Liver (tissue), 9 donors: ENCODE measurements around the gene XPO5. TPM values are rescaled to one million over a fixed set of nuclear protein-coding genes. Genes with fewer than 3 reads are reported as not detected.

Experiments
- DNase-seq: peaks from one replicate; pipeline ENCODE4 v3.0.0-alpha.2; 2017; ENCODE audit warnings: low spot score
- H3K27ac ChIP-seq, 2 donors: one replicate each; pipeline ENCODE4 v1.7.0; 2013; ENCODE audit warnings: inconsistent platforms in 2 of 2, low read length in 2 of 2, control low read depth in 1 of 2, low read depth in 1 of 2, mild to moderate bottlenecking in 1 of 2
- H3K27me3 ChIP-seq, 4 donors: one replicate each; pipeline versions ENCODE4 v1.6.1 to v1.7.0; 2013; ENCODE audit warnings: low read length in 3 of 4, inconsistent platforms in 1 of 4, mild to moderate bottlenecking in 1 of 4, moderate library complexity in 1 of 4; ENCODE audit not compliant: control insufficient read depth in 4 of 4, insufficient read depth in 4 of 4
- H3K36me3 ChIP-seq, 4 donors: one replicate each; pipeline versions ENCODE4 v1.6.1 to v1.7.0; 2013; ENCODE audit warnings: low read length in 3 of 4, mild to moderate bottlenecking in 3 of 4, low read depth in 1 of 4, moderate library complexity in 1 of 4; ENCODE audit not compliant: control insufficient read depth in 4 of 4, insufficient read depth in 3 of 4
- H3K4me1 ChIP-seq, 4 donors: one replicate each; pipeline versions ENCODE4 v1.6.1 to v1.7.0; 2013; ENCODE audit warnings: low read length in 3 of 4, mild to moderate bottlenecking in 3 of 4, moderate library complexity in 1 of 4; ENCODE audit not compliant: control insufficient read depth in 4 of 4, insufficient read depth in 4 of 4
- H3K4me3 ChIP-seq, 3 donors: one replicate each; pipeline versions ENCODE4 v1.6.1 to v1.7.0; 2013; ENCODE audit warnings: low read length in 3 of 3, control low read depth in 1 of 3, low read depth in 1 of 3, mild to moderate bottlenecking in 1 of 3
- H3K9ac ChIP-seq, 2 donors: one replicate each; pipeline ENCODE4 v1.7.0; 2013; ENCODE audit warnings: low read length in 2 of 2, mild to moderate bottlenecking in 2 of 2, moderate library complexity in 2 of 2, control low read depth in 1 of 2, low read depth in 1 of 2
- H3K9me3 ChIP-seq, 4 donors: one replicate each; pipeline versions ENCODE4 v1.6.1 to v1.7.0; 2013; ENCODE audit warnings: low read length in 3 of 4; ENCODE audit not compliant: control insufficient read depth in 4 of 4
- FOXA1 ChIP-seq: IDR thresholded peaks from 2 replicates; pipeline ENCODE4 v1.6.1; 2016; ENCODE audit warnings: antibody characterized with exemption
- FOXA2 ChIP-seq: IDR thresholded peaks from 2 replicates; pipeline ENCODE4 v1.6.1; 2016; ENCODE audit warnings: antibody characterized with exemption
- GABPA ChIP-seq, 2 donors: IDR thresholded peaks in 1 of 2; conservative IDR thresholded peaks in 1 of 2; 2 replicates each; pipeline ENCODE4 v1.6.1; 2016; ENCODE audit warnings: antibody characterized with exemption in 2 of 2, mild to moderate bottlenecking in 1 of 2, moderate library complexity in 1 of 2
- HNF4A ChIP-seq, 2 donors: conservative IDR thresholded peaks; 2 replicates each; pipeline ENCODE4 v1.6.1; 2016; ENCODE audit warnings: antibody characterized with exemption in 2 of 2, mild to moderate bottlenecking in 2 of 2
- JUND ChIP-seq, 2 donors: IDR thresholded peaks; 2 replicates each; pipeline ENCODE4 v1.6.1; 2016; ENCODE audit warnings: antibody characterized with exemption in 2 of 2
- NR2F2 ChIP-seq: IDR thresholded peaks from 2 replicates; pipeline ENCODE4 v1.6.1; 2016; ENCODE audit warnings: antibody characterized with exemption
- RAD21 ChIP-seq, 2 donors: IDR thresholded peaks; 2 replicates each; pipeline ENCODE4 v1.6.1; 2016; ENCODE audit warnings: antibody characterized with exemption in 2 of 2, mild to moderate bottlenecking in 2 of 2
- SP1 ChIP-seq: IDR thresholded peaks from 2 replicates; pipeline ENCODE4 v1.6.1; 2018; ENCODE audit warnings: antibody characterized with exemption, mild to moderate bottlenecking
- TAF1 ChIP-seq: conservative IDR thresholded peaks from 2 replicates; pipeline ENCODE4 v1.6.1; 2016; ENCODE audit warnings: antibody characterized with exemption, mild to moderate bottlenecking
- WGBS: extraction: QIAGEN DNeasy Blood & Tissue Kit; methylation state at CpG from one replicate; pipeline ENCODE4 v1.1.7; 2013; 5-methylcytosine and 5-hydroxymethylcytosine counted together
- polyA plus RNA-seq, 2 donors: library from polyadenylated mRNA; stranded (reverse) in 1 of 2; unstranded in 1 of 2; fragments of 200-250 nt in 1 of 2; fragments of >200 nt in 1 of 2; fragmentation: Nextera tagmentation in 1 of 2; extraction: Ambion mirVana in 1 of 2; gene quantifications; one replicate each; pipeline versions ENCODE4 v1.2.1 to v1.2.3, GENCODE V29; 2013 to 2015
- total RNA-seq, 2 donors: library from RNA; depleted of rRNA; stranded (reverse); fragments of >200 nt; gene quantifications; one replicate each; pipeline ENCODE4 v1.2.3, GENCODE V29; 2014
- TF ChIP-seq, protein P1 (sequence below): IDR thresholded peaks from 2 replicates; pipeline ENCODE4 v1.6.1; 2016; ENCODE audit warnings: antibody characterized with exemption
- TF ChIP-seq, protein P2 (sequence below): IDR thresholded peaks from 2 replicates; pipeline ENCODE4 v1.6.1; 2016; ENCODE audit warnings: antibody characterized with exemption
- TF ChIP-seq, protein P3 (sequence below): fragments of 150-350 bp; IDR thresholded peaks from 2 replicates; pipeline ENCODE4 v1.5.1; 2017; ENCODE audit warnings: improper control_type of control experiment, low read depth, low read length; ENCODE audit not compliant: missing input control
- TF ChIP-seq, protein P4 (sequence below): IDR thresholded peaks from 2 replicates; pipeline ENCODE4 v1.6.1; 2016; ENCODE audit warnings: antibody characterized with exemption
- TF ChIP-seq, protein P5 (sequence below): IDR thresholded peaks from 2 replicates; pipeline ENCODE4 v1.6.1; 2016; ENCODE audit warnings: antibody characterized with exemption, mild to moderate bottlenecking
- donor health status: healthy.
- donor health status: healthy.
- donor health status: healthy.
- donor health status: healthy.
- donor health status: healthy.

XPO5 gene
- total and polyA plus RNA-seq, 4 donors = 6.1 to 15.8 (median 9.8) TPM

DNA sequence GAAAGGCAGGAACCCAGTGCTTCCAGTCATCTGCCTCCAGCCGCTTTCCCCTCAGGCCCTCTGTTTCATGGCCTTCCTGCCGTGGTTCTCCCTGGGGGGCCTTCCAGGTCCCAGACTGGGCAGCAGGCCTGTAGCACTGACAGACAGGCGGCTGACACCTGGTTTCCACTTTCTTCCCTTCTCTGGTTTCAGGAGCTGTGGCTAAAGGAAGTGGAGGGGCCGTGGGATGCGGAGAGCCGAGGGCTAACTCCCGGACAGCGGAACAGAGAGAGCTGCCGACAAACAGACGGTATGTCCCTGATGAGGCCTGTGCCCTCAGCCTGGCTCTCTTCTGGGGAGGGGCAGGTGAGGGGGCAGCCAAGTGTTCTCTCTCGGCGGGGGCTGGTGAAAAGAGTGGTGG is 78.1 kb downstream of the XPO5 start:
- no peak overlapping the region for H3K9ac ChIP-seq
- peaks cover 5 to 32% (median 15%) of the 10 kb centered on the region in 4 donors for H3K36me3 ChIP-seq
- TF ChIP-seq NR2F2 = no peak
- TF ChIP-seq GABPA (IDR thresholded peaks at IDR 0.05 in 1 of 2, conservative IDR thresholded peaks at IDR 0.05 in 1 of 2) = no peak
- TF ChIP-seq HNF4A (conservative IDR thresholded peaks at IDR 0.05) = no peak
- no peak for TF ChIP-seq JUND (IDR thresholded peaks at IDR 0.05)
- TF ChIP-seq TAF1 = no peak
- TF ChIP-seq, protein P1, sequence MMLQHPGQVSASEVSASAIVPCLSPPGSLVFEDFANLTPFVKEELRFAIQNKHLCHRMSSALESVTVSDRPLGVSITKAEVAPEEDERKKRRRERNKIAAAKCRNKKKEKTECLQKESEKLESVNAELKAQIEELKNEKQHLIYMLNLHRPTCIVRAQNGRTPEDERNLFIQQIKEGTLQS = no peak
- TF ChIP-seq, protein P2, sequence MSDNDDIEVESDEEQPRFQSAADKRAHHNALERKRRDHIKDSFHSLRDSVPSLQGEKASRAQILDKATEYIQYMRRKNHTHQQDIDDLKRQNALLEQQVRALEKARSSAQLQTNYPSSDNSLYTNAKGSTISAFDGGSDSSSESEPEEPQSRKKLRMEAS = no peak
- TF ChIP-seq RAD21 (IDR thresholded peaks at IDR 0.05) = no peak
- TF ChIP-seq SP1 = no peak
- peaks cover 5 to 46% (median 38%) of the 10 kb centered on the region in 4 donors for H3K4me1 ChIP-seq
- WGBS = 86% methylated on average over 12 of the region's 12 CpGs
- no peaks in the 10 kb centered on the region for H3K27me3 ChIP-seq
- peak overlapping the region in 1 of 2 donors; percentile 14 for H3K27ac ChIP-seq
- no peak overlapping the region for H3K4me3 ChIP-seq
- no peak for DNase-seq
- H3K9me3 ChIP-seq = no peaks in the 10 kb centered on the region

DNA sequence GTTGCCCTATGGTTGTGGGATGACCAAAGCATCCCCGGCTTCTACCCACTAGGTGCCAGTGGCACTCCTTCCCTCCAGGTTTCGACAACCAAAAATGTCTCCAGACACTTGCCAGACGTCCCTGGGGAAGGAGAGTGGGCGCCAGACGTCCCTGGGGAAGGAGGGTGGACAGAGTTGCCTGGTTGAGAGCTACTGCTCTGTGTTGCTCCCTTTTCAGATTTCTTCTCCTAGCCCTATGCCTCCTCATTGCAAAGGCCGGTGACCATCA is 78.8 kb downstream of the XPO5 start:
- no peaks in the 10 kb centered on the region for H3K27me3 ChIP-seq
- H3K4me1 ChIP-seq = peaks cover 8 to 52% (median 39%) of the 10 kb centered on the region in 4 donors
- no peak for DNase-seq
- H3K4me3 ChIP-seq = no peak overlapping the region
- H3K36me3 ChIP-seq = peaks cover 2 to 26% (median 9%) of the 10 kb centered on the region in 4 donors
- 91% methylated on average over 6 of the region's 6 CpGs for WGBS
- H3K27ac ChIP-seq = no peak overlapping the region
- H3K9ac ChIP-seq = no peak overlapping the region
- TF ChIP-seq, protein P3, sequence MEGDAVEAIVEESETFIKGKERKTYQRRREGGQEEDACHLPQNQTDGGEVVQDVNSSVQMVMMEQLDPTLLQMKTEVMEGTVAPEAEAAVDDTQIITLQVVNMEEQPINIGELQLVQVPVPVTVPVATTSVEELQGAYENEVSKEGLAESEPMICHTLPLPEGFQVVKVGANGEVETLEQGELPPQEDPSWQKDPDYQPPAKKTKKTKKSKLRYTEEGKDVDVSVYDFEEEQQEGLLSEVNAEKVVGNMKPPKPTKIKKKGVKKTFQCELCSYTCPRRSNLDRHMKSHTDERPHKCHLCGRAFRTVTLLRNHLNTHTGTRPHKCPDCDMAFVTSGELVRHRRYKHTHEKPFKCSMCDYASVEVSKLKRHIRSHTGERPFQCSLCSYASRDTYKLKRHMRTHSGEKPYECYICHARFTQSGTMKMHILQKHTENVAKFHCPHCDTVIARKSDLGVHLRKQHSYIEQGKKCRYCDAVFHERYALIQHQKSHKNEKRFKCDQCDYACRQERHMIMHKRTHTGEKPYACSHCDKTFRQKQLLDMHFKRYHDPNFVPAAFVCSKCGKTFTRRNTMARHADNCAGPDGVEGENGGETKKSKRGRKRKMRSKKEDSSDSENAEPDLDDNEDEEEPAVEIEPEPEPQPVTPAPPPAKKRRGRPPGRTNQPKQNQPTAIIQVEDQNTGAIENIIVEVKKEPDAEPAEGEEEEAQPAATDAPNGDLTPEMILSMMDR = no peak
- TF ChIP-seq, protein P2 = no peak
- TF ChIP-seq FOXA1 (no peak), FOXA2 (no peak), GABPA (IDR thresholded peaks at IDR 0.05 in 1 of 2, conservative IDR thresholded peaks at IDR 0.05 in 1 of 2) (no peak), RAD21 (IDR thresholded peaks at IDR 0.05) (no peak), HNF4A (conservative IDR thresholded peaks at IDR 0.05) (no peak), JUND (IDR thresholded peaks at IDR 0.05) (no peak), NR2F2 (no peak), SP1 (no peak)
- TF ChIP-seq, protein P4, sequence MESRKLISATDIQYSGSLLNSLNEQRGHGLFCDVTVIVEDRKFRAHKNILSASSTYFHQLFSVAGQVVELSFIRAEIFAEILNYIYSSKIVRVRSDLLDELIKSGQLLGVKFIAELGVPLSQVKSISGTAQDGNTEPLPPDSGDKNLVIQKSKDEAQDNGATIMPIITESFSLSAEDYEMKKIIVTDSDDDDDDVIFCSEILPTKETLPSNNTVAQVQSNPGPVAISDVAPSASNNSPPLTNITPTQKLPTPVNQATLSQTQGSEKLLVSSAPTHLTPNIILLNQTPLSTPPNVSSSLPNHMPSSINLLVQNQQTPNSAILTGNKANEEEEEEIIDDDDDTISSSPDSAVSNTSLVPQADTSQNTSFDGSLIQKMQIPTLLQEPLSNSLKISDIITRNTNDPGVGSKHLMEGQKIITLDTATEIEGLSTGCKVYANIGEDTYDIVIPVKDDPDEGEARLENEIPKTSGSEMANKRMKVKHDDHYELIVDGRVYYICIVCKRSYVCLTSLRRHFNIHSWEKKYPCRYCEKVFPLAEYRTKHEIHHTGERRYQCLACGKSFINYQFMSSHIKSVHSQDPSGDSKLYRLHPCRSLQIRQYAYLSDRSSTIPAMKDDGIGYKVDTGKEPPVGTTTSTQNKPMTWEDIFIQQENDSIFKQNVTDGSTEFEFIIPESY = no peak
- TF ChIP-seq, protein P5, sequence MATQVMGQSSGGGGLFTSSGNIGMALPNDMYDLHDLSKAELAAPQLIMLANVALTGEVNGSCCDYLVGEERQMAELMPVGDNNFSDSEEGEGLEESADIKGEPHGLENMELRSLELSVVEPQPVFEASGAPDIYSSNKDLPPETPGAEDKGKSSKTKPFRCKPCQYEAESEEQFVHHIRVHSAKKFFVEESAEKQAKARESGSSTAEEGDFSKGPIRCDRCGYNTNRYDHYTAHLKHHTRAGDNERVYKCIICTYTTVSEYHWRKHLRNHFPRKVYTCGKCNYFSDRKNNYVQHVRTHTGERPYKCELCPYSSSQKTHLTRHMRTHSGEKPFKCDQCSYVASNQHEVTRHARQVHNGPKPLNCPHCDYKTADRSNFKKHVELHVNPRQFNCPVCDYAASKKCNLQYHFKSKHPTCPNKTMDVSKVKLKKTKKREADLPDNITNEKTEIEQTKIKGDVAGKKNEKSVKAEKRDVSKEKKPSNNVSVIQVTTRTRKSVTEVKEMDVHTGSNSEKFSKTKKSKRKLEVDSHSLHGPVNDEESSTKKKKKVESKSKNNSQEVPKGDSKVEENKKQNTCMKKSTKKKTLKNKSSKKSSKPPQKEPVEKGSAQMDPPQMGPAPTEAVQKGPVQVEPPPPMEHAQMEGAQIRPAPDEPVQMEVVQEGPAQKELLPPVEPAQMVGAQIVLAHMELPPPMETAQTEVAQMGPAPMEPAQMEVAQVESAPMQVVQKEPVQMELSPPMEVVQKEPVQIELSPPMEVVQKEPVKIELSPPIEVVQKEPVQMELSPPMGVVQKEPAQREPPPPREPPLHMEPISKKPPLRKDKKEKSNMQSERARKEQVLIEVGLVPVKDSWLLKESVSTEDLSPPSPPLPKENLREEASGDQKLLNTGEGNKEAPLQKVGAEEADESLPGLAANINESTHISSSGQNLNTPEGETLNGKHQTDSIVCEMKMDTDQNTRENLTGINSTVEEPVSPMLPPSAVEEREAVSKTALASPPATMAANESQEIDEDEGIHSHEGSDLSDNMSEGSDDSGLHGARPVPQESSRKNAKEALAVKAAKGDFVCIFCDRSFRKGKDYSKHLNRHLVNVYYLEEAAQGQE = no peak
- no peaks in the 10 kb centered on the region for H3K9me3 ChIP-seq
